Mesenchymal stem cell (in vitro differentiated cells and primary cell): ENCODE measurements around the gene PLEKHG7.
A peak's percentile ranks its signal among the peaks of the same experiment; 100 is the strongest.

Source experiments
- DNase-seq: peaks from one replicate; pipeline ENCODE4 v3.0.0-alpha.2; 2013
- H2AFZ ChIP-seq: one replicate; pipeline ENCODE4 v1.6.1; 2013; ENCODE audit warnings: low read depth, mild to moderate bottlenecking, control low read depth, inconsistent platforms, low read length, moderate library complexity
- H2AK5ac ChIP-seq: 2 replicates; pipeline ENCODE4 v1.6.1; 2013; ENCODE audit warnings: low read length, moderate library complexity, mild to moderate bottlenecking, inconsistent platforms; ENCODE audit not compliant: severe bottlenecking
- H2BK120ac ChIP-seq: one replicate; pipeline ENCODE4 v1.6.1; 2013; ENCODE audit warnings: low read depth, mild to moderate bottlenecking, inconsistent platforms, low read length, moderate library complexity
- H2BK12ac ChIP-seq, 2 experiments: one replicate each; pipeline ENCODE4 v1.6.1; 2013; ENCODE audit warnings: inconsistent platforms in 2 of 2, low read length in 2 of 2, mild to moderate bottlenecking in 2 of 2, moderate library complexity in 2 of 2, control low read depth in 1 of 2
- H2BK15ac ChIP-seq: one replicate; pipeline ENCODE4 v1.6.1; 2013; ENCODE audit warnings: mild to moderate bottlenecking, low read depth, inconsistent platforms; ENCODE audit not compliant: poor library complexity, severe bottlenecking
- H2BK5ac ChIP-seq: 2 replicates; pipeline ENCODE4 v1.6.1; 2013; ENCODE audit warnings: low read depth, mild to moderate bottlenecking, low read length, control low read depth, inconsistent platforms; ENCODE audit not compliant: poor library complexity, severe bottlenecking
- H3K14ac ChIP-seq, 2 experiments: one replicate each; pipeline ENCODE4 v1.6.1; 2013; ENCODE audit warnings: inconsistent platforms in 2 of 2, low read length in 2 of 2, control low read depth in 1 of 2, mild to moderate bottlenecking in 1 of 2, moderate library complexity in 1 of 2
- H3K18ac ChIP-seq, 2 experiments: one replicate each; pipeline ENCODE4 v1.6.1; 2013; ENCODE audit warnings: inconsistent platforms in 2 of 2, low read length in 2 of 2, control low read depth in 1 of 2, low read depth in 1 of 2, mild to moderate bottlenecking in 1 of 2
- H3K23ac ChIP-seq, 2 experiments: one replicate each; pipeline ENCODE4 v1.6.1; 2013; ENCODE audit warnings: inconsistent platforms in 2 of 2, low read length in 2 of 2, mild to moderate bottlenecking in 2 of 2, moderate library complexity in 2 of 2, control low read depth in 1 of 2
- H3K27ac ChIP-seq: 2 replicates; pipeline ENCODE4 v1.5.1; 2013; ENCODE audit warnings: mild to moderate bottlenecking, moderate library complexity, low read length, control low read depth, inconsistent platforms; ENCODE audit not compliant: poor library complexity, severe bottlenecking
- H3K27me3 ChIP-seq, 2 experiments: 2 replicates each; pipeline versions ENCODE4 v1.6.1 to v1.7.0; 2013; ENCODE audit warnings: low read length in 2 of 2, mild to moderate bottlenecking in 2 of 2, moderate library complexity in 2 of 2, control low read depth in 1 of 2, inconsistent platforms in 1 of 2; ENCODE audit not compliant: control insufficient read depth in 1 of 2, insufficient read depth in 1 of 2
- H3K36me3 ChIP-seq, 2 experiments: 2 replicates each; pipeline versions ENCODE4 v1.6.1 to v1.7.0; 2013; ENCODE audit warnings: low read length in 2 of 2, control low read depth in 1 of 2, inconsistent platforms in 1 of 2, low read depth in 1 of 2, mild to moderate bottlenecking in 1 of 2; ENCODE audit not compliant: insufficient read depth in 2 of 2, control insufficient read depth in 1 of 2
- H3K4ac ChIP-seq, 2 experiments: one replicate each; pipeline ENCODE4 v1.6.1; 2013; ENCODE audit warnings: inconsistent platforms in 2 of 2, low read length in 2 of 2, mild to moderate bottlenecking in 2 of 2, moderate library complexity in 2 of 2, control low read depth in 1 of 2, low read depth in 1 of 2
- H3K4me1 ChIP-seq: 2 replicates; pipeline ENCODE4 v1.6.1; 2013; ENCODE audit warnings: low read depth, low read length, control low read depth; ENCODE audit not compliant: control insufficient read depth, insufficient read depth
- H3K4me2 ChIP-seq: 2 replicates; pipeline ENCODE4 v1.6.1; 2013; ENCODE audit warnings: low read length, mild to moderate bottlenecking, inconsistent platforms; ENCODE audit not compliant: poor library complexity, severe bottlenecking
- H3K4me3 ChIP-seq, 2 experiments: 2 replicates each; pipeline versions ENCODE4 v1.5.1 to v1.7.0; 2013; ENCODE audit warnings: low read length in 2 of 2, mild to moderate bottlenecking in 2 of 2, control low read depth in 1 of 2, low read depth in 1 of 2; ENCODE audit not compliant: insufficient read depth in 1 of 2
- H3K79me1 ChIP-seq: replicated peaks from 2 replicates; pipeline ENCODE4 v1.6.1; 2013; ENCODE audit warnings: mild to moderate bottlenecking, control low read depth, low read length, inconsistent platforms; ENCODE audit not compliant: poor library complexity, severe bottlenecking
- H3K9ac ChIP-seq: 2 replicates; pipeline ENCODE4 v1.7.0; 2013; ENCODE audit warnings: mild to moderate bottlenecking, low read length, moderate library complexity
- H3K9me3 ChIP-seq: 2 replicates; pipeline ENCODE4 v1.7.0; 2013; ENCODE audit warnings: mild to moderate bottlenecking, low read length; ENCODE audit not compliant: control insufficient read depth
- H4K8ac ChIP-seq: one replicate; pipeline ENCODE4 v1.6.1; 2013; ENCODE audit warnings: inconsistent platforms, mild to moderate bottlenecking, low read length, moderate library complexity
- H4K91ac ChIP-seq: one replicate; pipeline ENCODE4 v1.6.1; 2013; ENCODE audit warnings: mild to moderate bottlenecking, low read length, inconsistent platforms
- WGBS: methylation state at CpG from one replicate; pipeline ENCODE4 v1.1.7; 2013; ENCODE audit warnings: mixed read lengths; 5-methylcytosine and 5-hydroxymethylcytosine counted together

PLEKHG7 gene

GRCh38 chr12:92794814-92795213, 92.0 kb downstream of the PLEKHG7 start:
- Histone ChIP-seq H4K8ac (no peak overlapping the region), H4K91ac (no peak overlapping the region), H2AFZ (no peak overlapping the region), H3K9me3 (peaks cover 3% of the 10 kb centered on the region), H2BK12ac (no peak overlapping the region), H3K9ac (no peak overlapping the region), H3K27me3 (no peaks in the 10 kb centered on the region), H3K18ac (no peak overlapping the region), H3K36me3 (peaks cover 0 to 51% of the 10 kb centered on the region in 2 experiments), H3K27ac (no peak overlapping the region), H2BK5ac (no peak overlapping the region), H3K4ac (no peak overlapping the region), H2AK5ac (no peak overlapping the region), H3K79me1 (no peaks in the 10 kb centered on the region), H3K4me2 (no peak overlapping the region), H3K14ac (no peak overlapping the region), H3K4me1 (no peaks in the 10 kb centered on the region), H3K4me3 (no peak overlapping the region), H2BK120ac (no peak overlapping the region), H2BK15ac (no peak overlapping the region), H3K23ac (no peak overlapping the region)
- DNase-seq: no peak

- Histone ChIP-seq H3K27ac (no peak overlapping the region), H2BK12ac (no peak overlapping the region)
Observed at GRCh38 chr12:92796650-92797049, 93.9 kb downstream of the PLEKHG7 start.

GRCh38 chr12:92802906-92803305, 100.1 kb downstream of the PLEKHG7 start:
- no peak overlapping the region for H2AFZ ChIP-seq
- H2BK120ac ChIP-seq: no peak overlapping the region
- H2AK5ac ChIP-seq: no peak overlapping the region
- H3K14ac ChIP-seq: no peak overlapping the region
- H3K18ac ChIP-seq: no peak overlapping the region
- peaks cover 10% of the 10 kb centered on the region for H3K9me3 ChIP-seq
- H4K91ac ChIP-seq: no peak overlapping the region
- no peak overlapping the region for H3K4me2 ChIP-seq
- no peak for DNase-seq
- no peak overlapping the region for H2BK12ac ChIP-seq
- H3K27ac ChIP-seq: no peak overlapping the region
- H3K9ac ChIP-seq: no peak overlapping the region
- no peak overlapping the region for H2BK5ac ChIP-seq
- H3K4me3 ChIP-seq: no peak overlapping the region
- H4K8ac ChIP-seq: no peak overlapping the region
- H3K23ac ChIP-seq: no peak overlapping the region
- no peak overlapping the region for H3K4ac ChIP-seq
- no peak overlapping the region for H2BK15ac ChIP-seq
- no peaks in the 10 kb centered on the region for H3K27me3 ChIP-seq
- WGBS: 91% methylated on average over 3 of the region's 3 CpGs
- H3K36me3 ChIP-seq: peaks cover 3 to 93% of the 10 kb centered on the region in 2 experiments
- H3K79me1 ChIP-seq: peaks cover 6% of the 10 kb centered on the region
- no peaks in the 10 kb centered on the region for H3K4me1 ChIP-seq

More at GRCh38 chr12:92796650-92797049, 93.9 kb downstream of the PLEKHG7 start:
- Histone ChIP-seq H4K8ac (no peak overlapping the region), H3K27me3 (no peaks in the 10 kb centered on the region), H3K79me1 (no peaks in the 10 kb centered on the region), H3K4me1 (no peaks in the 10 kb centered on the region), H3K23ac (no peak overlapping the region), H3K9ac (no peak overlapping the region), H2AFZ (no peak overlapping the region), H2BK15ac (no peak overlapping the region), H3K4me3 (no peak overlapping the region), H2BK5ac (no peak overlapping the region), H3K9me3 (no peaks in the 10 kb centered on the region), H4K91ac (no peak overlapping the region), H2BK120ac (no peak overlapping the region), H3K36me3 (peaks cover 0 to 68% of the 10 kb centered on the region in 2 experiments), H3K18ac (no peak overlapping the region), H3K4me2 (no peak overlapping the region), H3K14ac (no peak overlapping the region), H2AK5ac (no peak overlapping the region), H3K4ac (no peak overlapping the region)
- DNase-seq: no peak

GRCh38 chr12:92803903-92804302, 101.1 kb downstream of the PLEKHG7 start:
- Histone ChIP-seq H3K27me3 (no peaks in the 10 kb centered on the region), H2AK5ac (no peak overlapping the region), H3K4ac (no peak overlapping the region), H4K8ac (no peak overlapping the region), H3K4me3 (no peak overlapping the region), H3K18ac (no peak overlapping the region), H3K9ac (peak overlapping the region; percentile 23), H2BK15ac (no peak overlapping the region), H2BK120ac (no peak overlapping the region), H3K36me3 (peaks cover 3 to 93% of the 10 kb centered on the region in 2 experiments), H3K79me1 (peaks cover 6% of the 10 kb centered on the region), H2BK12ac (no peak overlapping the region), H4K91ac (no peak overlapping the region), H2BK5ac (no peak overlapping the region), H3K9me3 (peaks cover 10% of the 10 kb centered on the region), H2AFZ (no peak overlapping the region), H3K4me2 (no peak overlapping the region), H3K4me1 (no peaks in the 10 kb centered on the region), H3K14ac (no peak overlapping the region), H3K27ac (no peak overlapping the region), H3K23ac (no peak overlapping the region)
- DNase-seq: no peak
- WGBS: 100% methylated on average over 1 of the region's 1 CpG
